ENCODE data around the gene SPINDOC. TPM values are rescaled to one million over a fixed set of nuclear protein-coding genes. Genes with fewer than 3 reads are reported as not detected.

Gene SPINDOC
- total RNA-seq, 1 experiment from 2014 or later = 53.8 TPM

- H3K27me3 Mint-ChIP-seq (ENCODE audit: unreplicated experiment) = no peaks in the 10 kb centered on the region
- H3K27ac Mint-ChIP-seq (ENCODE audit: unreplicated experiment) = no peak overlapping the region
- peak overlapping the region; percentile 39 for H3K4me3 Mint-ChIP-seq (ENCODE audit: low read depth, unreplicated experiment)
- no peaks in the 10 kb centered on the region for H3K9me3 Mint-ChIP-seq (ENCODE audit: low read depth, unreplicated experiment)
- DNase-seq = no peak
- CTCF ChIA-PET = interaction anchor here (0.9 to 2.5 kb wide), 4 partner anchors 10 to 37 kb away, joined by 3 to 13 read pairs (median 6); no protein-coding TSS in a partner anchor
- BruUV-seq (replicated peaks) = no TSS peak
- intact Hi-C loops (cut with micrococcal nuclease; ENCODE audit: unreplicated experiment) = loop anchor here (2.0 kb wide), 1 partner anchor 33 kb away; no protein-coding TSS in a partner anchor
- TF ChIP-seq CTCF (IDR thresholded peaks at IDR 0.05; ENCODE audit: unreplicated experiment) = no peak
- H3K4me1 Mint-ChIP-seq (ENCODE audit: low read depth, unreplicated experiment) = peaks cover 38% of the 10 kb centered on the region
- H3K36me3 Mint-ChIP-seq (ENCODE audit: insufficient read depth, unreplicated experiment) = peaks cover 18% of the 10 kb centered on the region
Observed at GRCh38 chr11:63873311-63873710, 60.1 kb downstream of the SPINDOC start.

- DNase-seq = no peak
- CTCF ChIA-PET = interaction anchor here (0.6 kb wide), 1 partner anchor 151 kb away, joined by 3 read pairs; no protein-coding TSS in a partner anchor
- no peaks in the 10 kb centered on the region for H3K27me3 Mint-ChIP-seq (ENCODE audit: unreplicated experiment)
- peaks cover 29% of the 10 kb centered on the region for H3K4me1 Mint-ChIP-seq (ENCODE audit: low read depth, unreplicated experiment)
- H3K27ac Mint-ChIP-seq (ENCODE audit: unreplicated experiment) = no peak overlapping the region
- BruUV-seq (replicated peaks) = no TSS peak
- intact Hi-C loops (cut with micrococcal nuclease; ENCODE audit: unreplicated experiment) = no loop called here
- no peaks in the 10 kb centered on the region for H3K9me3 Mint-ChIP-seq (ENCODE audit: low read depth, unreplicated experiment)
- H3K4me3 Mint-ChIP-seq (ENCODE audit: low read depth, unreplicated experiment) = no peak overlapping the region
- TF ChIP-seq CTCF (IDR thresholded peaks at IDR 0.05; ENCODE audit: unreplicated experiment) = no peak
- H3K36me3 Mint-ChIP-seq (ENCODE audit: insufficient read depth, unreplicated experiment) = peaks cover 14% of the 10 kb centered on the region
Observed at GRCh38 chr11:63874511-63874910, 61.3 kb downstream of the SPINDOC start.

GRCh38 chr11:63875506-63876065 lies 62.3 kb downstream of the SPINDOC start:
- H3K4me1 Mint-ChIP-seq (ENCODE audit: low read depth, unreplicated experiment) = peaks cover 30% of the 10 kb centered on the region
- DNase-seq = no peak
- H3K4me3 Mint-ChIP-seq (ENCODE audit: low read depth, unreplicated experiment) = no peak overlapping the region
- intact Hi-C loops (cut with micrococcal nuclease; ENCODE audit: unreplicated experiment) = no loop called here
- H3K36me3 Mint-ChIP-seq (ENCODE audit: insufficient read depth, unreplicated experiment) = peaks cover 13% of the 10 kb centered on the region
- H3K27me3 Mint-ChIP-seq (ENCODE audit: unreplicated experiment) = no peaks in the 10 kb centered on the region
- H3K27ac Mint-ChIP-seq (ENCODE audit: unreplicated experiment) = no peak overlapping the region
- TF ChIP-seq CTCF (IDR thresholded peaks at IDR 0.05; ENCODE audit: unreplicated experiment) = no peak
- no TSS peak for BruUV-seq (replicated peaks)
- no peaks in the 10 kb centered on the region for H3K9me3 Mint-ChIP-seq (ENCODE audit: low read depth, unreplicated experiment)
- CTCF ChIA-PET = interaction anchor here (1.2 kb wide), 1 partner anchor 12 kb away, joined by 4 read pairs; no protein-coding TSS in a partner anchor

GRCh38 chr11:63876616-63877015 lies 63.4 kb downstream of the SPINDOC start:
- Mint-ChIP-seq H3K27me3 (ENCODE audit: unreplicated experiment) (no peaks in the 10 kb centered on the region), H3K4me3 (ENCODE audit: low read depth, unreplicated experiment) (no peak overlapping the region), H3K4me1 (ENCODE audit: low read depth, unreplicated experiment) (peaks cover 22% of the 10 kb centered on the region), H3K27ac (ENCODE audit: unreplicated experiment) (no peak overlapping the region), H3K9me3 (ENCODE audit: low read depth, unreplicated experiment) (no peaks in the 10 kb centered on the region), H3K36me3 (ENCODE audit: insufficient read depth, unreplicated experiment) (peaks cover 5% of the 10 kb centered on the region)
- CTCF ChIA-PET = interaction anchor here (0.6 to 1.2 kb wide), 4 partner anchors 11 to 670 kb away, joined by 3 to 6 read pairs (median 4); partner anchors contain the start of gene MARK2
- TF ChIP-seq CTCF (IDR thresholded peaks at IDR 0.05; ENCODE audit: unreplicated experiment) = no peak
- DNase-seq = no peak
- intact Hi-C loops (cut with micrococcal nuclease; ENCODE audit: unreplicated experiment) = no loop called here
- BruUV-seq (replicated peaks) = no TSS peak

Other genes with a start within 250 kb of the SPINDOC start
- 261 and 297 TPM in 2 replicates for gene PLAAT3, start 199.0 kb upstream of the SPINDOC start, total RNA-seq (2022)
- gene ATL3, start 142.1 kb upstream of the SPINDOC start, total RNA-seq (2022) = 43.6 and 52.2 TPM in 2 replicates
- 133 and 146 TPM in 2 replicates for gene RTN3, start 132.0 kb upstream of the SPINDOC start, total RNA-seq (2022)
- 12.1 and 13.0 TPM in 2 replicates for gene ZFTA, start 44.7 kb upstream of the SPINDOC start, total RNA-seq (2022)
- gene MARK2, start 25.7 kb downstream of the SPINDOC start, total RNA-seq (2022) = 63.1 and 71.2 TPM in 2 replicates
- gene RCOR2, start 103.7 kb downstream of the SPINDOC start, total RNA-seq (2022) = 0.26 and 0.37 TPM in 2 replicates
- gene NAA40, start 125.5 kb downstream of the SPINDOC start, total RNA-seq (2022) = 41.3 and 44.9 TPM in 2 replicates
- 313 and 325 TPM in 2 replicates for gene COX8A, start 161.2 kb downstream of the SPINDOC start, total RNA-seq (2022)
- gene OTUB1, start 173.0 kb downstream of the SPINDOC start, total RNA-seq (2022) = 96.9 and 103 TPM in 2 replicates
- gene FLRT1, start 222.5 kb downstream of the SPINDOC start, total RNA-seq (2022) = 0.09 and 0.10 TPM in 2 replicates